ENCODE measurements around the gene TRAPPC2.

DNA sequence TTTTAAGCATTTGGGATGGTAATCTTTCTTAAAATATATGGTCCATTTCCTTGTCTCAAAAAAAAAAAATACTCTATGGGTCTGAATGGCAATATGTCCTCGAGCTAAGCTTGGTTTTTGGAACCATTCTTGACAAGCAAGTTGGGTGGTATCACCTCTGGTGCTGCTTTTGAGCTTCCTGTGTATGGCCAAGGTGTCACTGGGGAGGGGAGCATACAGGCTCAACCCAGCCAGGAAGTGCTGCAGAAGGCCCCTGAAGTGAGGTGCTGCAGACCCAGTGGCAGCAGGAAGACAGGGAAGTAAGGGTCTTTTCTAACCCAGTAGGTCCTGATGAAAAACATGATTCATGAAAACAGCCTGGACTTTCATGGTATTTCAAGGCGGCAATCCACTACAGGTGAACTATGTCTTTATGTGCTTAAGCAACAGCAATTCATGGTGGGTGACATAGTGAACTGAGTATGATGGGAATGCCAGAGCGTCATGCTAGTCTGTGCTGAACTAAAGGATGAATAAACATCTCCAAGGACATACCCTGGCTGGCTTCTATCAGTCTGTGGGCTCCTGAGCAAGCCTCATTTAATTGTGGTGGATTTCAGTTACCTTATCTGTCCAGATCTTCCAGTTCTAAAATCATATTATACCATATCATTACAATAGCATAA lies 15.1 kb downstream of the TRAPPC2 start:
- TF ChIP-seq, protein P1, sequence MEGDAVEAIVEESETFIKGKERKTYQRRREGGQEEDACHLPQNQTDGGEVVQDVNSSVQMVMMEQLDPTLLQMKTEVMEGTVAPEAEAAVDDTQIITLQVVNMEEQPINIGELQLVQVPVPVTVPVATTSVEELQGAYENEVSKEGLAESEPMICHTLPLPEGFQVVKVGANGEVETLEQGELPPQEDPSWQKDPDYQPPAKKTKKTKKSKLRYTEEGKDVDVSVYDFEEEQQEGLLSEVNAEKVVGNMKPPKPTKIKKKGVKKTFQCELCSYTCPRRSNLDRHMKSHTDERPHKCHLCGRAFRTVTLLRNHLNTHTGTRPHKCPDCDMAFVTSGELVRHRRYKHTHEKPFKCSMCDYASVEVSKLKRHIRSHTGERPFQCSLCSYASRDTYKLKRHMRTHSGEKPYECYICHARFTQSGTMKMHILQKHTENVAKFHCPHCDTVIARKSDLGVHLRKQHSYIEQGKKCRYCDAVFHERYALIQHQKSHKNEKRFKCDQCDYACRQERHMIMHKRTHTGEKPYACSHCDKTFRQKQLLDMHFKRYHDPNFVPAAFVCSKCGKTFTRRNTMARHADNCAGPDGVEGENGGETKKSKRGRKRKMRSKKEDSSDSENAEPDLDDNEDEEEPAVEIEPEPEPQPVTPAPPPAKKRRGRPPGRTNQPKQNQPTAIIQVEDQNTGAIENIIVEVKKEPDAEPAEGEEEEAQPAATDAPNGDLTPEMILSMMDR (IDR thresholded peaks at IDR 0.05) = no peak
- TF ChIP-seq POLR2A (IDR thresholded peaks at IDR 0.05; ENCODE audit: low read depth) (no peak), POLR2AphosphoS5 (IDR thresholded peaks at IDR 0.05) (peak in 1 of 2 donors; percentile 34)

Data from esophagus muscularis mucosa (tissue), 3 donors.